Brain microvascular endothelial cell (primary cell): ENCODE measurements around the gene LRIF1.
"Not testable (repeated sequence)": the region's sequence is repeated elsewhere in the genome, so short reads cannot be mapped to it uniquely, and the experiment has no call there.

Experiments used
- DNase-seq: peaks from one replicate; pipeline ENCODE4 v3.0.0-alpha.2; 2020
- H3K27ac ChIP-seq: fragments of 250-450 bp; sonication (Bioruptor Pico); 2 replicates; pipeline ENCODE4 v1.5.1; 2020; ENCODE audit warnings: mild to moderate bottlenecking, moderate library complexity
- H3K27me3 ChIP-seq: fragments of 250-450 bp; sonication (Bioruptor Pico); replicated peaks from 2 replicates; pipeline ENCODE4 v1.5.1; 2020; ENCODE audit warnings: mild to moderate bottlenecking
- H3K36me3 ChIP-seq: fragments of 250-450 bp; sonication (Bioruptor Pico); replicated peaks from 2 replicates; pipeline ENCODE4 v1.5.1; 2020; ENCODE audit warnings: mild to moderate bottlenecking
- H3K4me3 ChIP-seq: 2 replicates; pipeline ENCODE4 v1.5.1; 2011; ENCODE audit warnings: low read depth, mild to moderate bottlenecking, control low read depth, low read length, moderate library complexity
- in situ Hi-C: cut with HindIII; loops from 2 replicates; pipeline ENCODE4 v1.10.0; 2017; ENCODE audit warnings: low sequenced_read_pairs, low pct_ligation_motif_present
- TF ChIP-seq, protein P1 (sequence below): IDR thresholded peaks from 2 replicates; pipeline ENCODE4 v1.5.1; 2011; ENCODE audit warnings: low read depth, mild to moderate bottlenecking, moderate library complexity, low read length, control low read depth, inconsistent platforms; ENCODE audit errors: missing control alignments

Gene LRIF1

DNA sequence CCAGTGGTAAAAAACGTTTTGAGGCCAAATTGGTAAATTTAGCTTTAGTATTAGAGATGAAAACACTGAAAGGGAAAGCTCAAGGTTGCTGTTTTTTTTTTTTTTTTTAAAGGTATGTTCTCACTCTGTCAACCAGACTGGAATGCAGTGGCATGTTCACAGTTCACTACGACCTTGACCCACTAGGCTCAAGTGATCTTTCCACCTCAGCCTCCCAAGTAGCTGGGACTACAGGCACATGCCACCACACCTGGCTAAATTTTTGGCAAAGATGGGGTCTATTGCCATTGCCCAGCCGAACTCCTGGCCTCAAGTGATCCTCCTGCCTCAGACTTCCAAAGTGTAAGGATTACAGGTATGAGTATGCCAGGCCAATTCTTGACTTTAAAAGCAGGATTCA is 18.9 kb downstream of the LRIF1 start:
- no peak for DNase-seq
- Histone ChIP-seq H3K27me3 (no peaks in the 10 kb centered on the region), H3K27ac (no peak overlapping the region), H3K36me3 (peaks cover 5% of the 10 kb centered on the region), H3K4me3 (no peak overlapping the region)
- in situ Hi-C loops, result no loop called here
- TF ChIP-seq, protein P1, sequence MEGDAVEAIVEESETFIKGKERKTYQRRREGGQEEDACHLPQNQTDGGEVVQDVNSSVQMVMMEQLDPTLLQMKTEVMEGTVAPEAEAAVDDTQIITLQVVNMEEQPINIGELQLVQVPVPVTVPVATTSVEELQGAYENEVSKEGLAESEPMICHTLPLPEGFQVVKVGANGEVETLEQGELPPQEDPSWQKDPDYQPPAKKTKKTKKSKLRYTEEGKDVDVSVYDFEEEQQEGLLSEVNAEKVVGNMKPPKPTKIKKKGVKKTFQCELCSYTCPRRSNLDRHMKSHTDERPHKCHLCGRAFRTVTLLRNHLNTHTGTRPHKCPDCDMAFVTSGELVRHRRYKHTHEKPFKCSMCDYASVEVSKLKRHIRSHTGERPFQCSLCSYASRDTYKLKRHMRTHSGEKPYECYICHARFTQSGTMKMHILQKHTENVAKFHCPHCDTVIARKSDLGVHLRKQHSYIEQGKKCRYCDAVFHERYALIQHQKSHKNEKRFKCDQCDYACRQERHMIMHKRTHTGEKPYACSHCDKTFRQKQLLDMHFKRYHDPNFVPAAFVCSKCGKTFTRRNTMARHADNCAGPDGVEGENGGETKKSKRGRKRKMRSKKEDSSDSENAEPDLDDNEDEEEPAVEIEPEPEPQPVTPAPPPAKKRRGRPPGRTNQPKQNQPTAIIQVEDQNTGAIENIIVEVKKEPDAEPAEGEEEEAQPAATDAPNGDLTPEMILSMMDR, result no peak

DNA sequence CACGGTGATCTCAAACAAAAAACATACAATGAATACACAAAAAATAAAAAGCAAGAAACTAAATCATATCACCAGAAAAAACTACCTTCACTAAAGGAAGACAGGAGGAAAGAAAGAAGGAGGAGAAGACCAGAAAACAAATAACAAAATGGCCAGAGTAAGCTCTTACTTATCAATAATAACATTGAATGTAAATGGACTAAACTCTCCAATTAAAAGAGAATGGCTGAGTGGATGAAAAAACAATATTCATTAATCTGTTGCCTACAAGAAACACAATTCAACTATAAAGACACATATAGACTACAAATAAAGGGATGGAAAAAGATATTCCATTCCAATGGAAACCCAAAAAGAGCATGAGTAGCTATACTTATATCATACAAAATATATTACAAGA is 27.2 kb downstream of the LRIF1 start:
- Histone ChIP-seq H3K27me3 (no peaks in the 10 kb centered on the region), H3K4me3 (no peak overlapping the region), H3K27ac (no peak overlapping the region), H3K36me3 (no peaks in the 10 kb centered on the region)
- in situ Hi-C loops, result no loop called here
- no peak for DNase-seq
- TF ChIP-seq, protein P1, result no peak

- H3K4me3 ChIP-seq, H3K27me3 ChIP-seq, in situ Hi-C loops, H3K27ac ChIP-seq, H3K36me3 ChIP-seq, DNase-seq: not testable (repeated sequence)
Observed at GRCh38 chr1:110931097-110931496, 32.6 kb downstream of the LRIF1 start.

DNA sequence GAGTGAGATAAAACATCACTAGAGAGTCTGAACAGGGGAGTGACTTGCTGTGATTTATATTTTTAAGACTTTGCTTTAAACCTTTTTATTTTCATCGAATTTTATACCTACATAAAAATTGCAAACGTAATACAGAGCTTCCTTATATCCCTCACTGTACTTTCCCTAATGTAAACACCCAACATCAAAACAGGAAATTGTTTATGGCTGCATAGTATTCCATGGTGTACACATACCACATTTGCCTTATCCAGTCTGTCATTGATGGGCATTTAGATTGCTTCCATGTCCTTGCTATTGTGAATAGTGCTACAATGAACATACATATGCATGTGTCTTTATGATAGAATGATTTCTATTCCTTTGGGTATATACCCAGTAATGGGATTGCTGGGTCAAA is 34.8 kb downstream of the LRIF1 start:
- TF ChIP-seq, protein P1, result no peak
- H3K27me3 ChIP-seq, result no peaks in the 10 kb centered on the region
- H3K4me3 ChIP-seq, result no peak overlapping the region
- in situ Hi-C loops, result no loop called here
- no peaks in the 10 kb centered on the region for H3K36me3 ChIP-seq
- no peak overlapping the region for H3K27ac ChIP-seq
- DNase-seq, result no peak

- TF ChIP-seq, protein P1, result no peak
- no peak for DNase-seq
- Histone ChIP-seq H3K36me3 (no peaks in the 10 kb centered on the region), H3K27ac (no peak overlapping the region), H3K27me3 (no peaks in the 10 kb centered on the region), H3K4me3 (no peak overlapping the region)
- in situ Hi-C loops, result no loop called here
Observed at GRCh38 chr1:110928191-110928590, 35.5 kb downstream of the LRIF1 start.

DNA sequence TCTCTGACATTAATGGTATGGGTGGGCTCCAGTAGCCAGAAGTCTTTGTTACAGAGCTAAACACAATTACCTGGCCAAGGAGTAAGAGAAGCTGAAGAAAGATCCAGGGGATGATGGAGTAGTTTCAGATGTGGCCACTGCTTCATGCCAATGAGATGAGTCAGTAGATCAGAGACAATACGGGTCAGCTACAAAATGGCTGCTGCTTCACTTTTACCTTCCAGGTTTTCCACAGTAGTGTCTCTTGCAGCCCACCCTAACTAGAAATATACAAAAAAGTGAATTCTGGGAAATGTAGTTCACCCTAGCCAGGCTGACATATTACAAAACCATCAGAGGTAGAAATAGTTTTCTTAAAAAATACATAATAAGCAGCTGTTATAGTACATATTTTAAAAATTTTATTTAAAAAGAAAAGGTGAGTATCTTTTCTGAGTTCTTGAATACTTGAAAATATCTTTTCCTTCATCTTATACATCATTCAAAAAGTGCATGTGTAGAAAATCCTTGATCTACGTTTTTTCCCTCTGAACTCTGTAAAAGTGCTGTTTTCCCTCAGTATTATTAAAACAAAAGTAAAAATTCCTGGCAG is 36.1 kb downstream of the LRIF1 start:
- no peaks in the 10 kb centered on the region for H3K27me3 ChIP-seq
- no peak overlapping the region for H3K4me3 ChIP-seq
- no peak for DNase-seq
- TF ChIP-seq, protein P1, result no peak
- no peaks in the 10 kb centered on the region for H3K36me3 ChIP-seq
- no peak overlapping the region for H3K27ac ChIP-seq
- in situ Hi-C loops, result no loop called here
